Right lung (tissue), 10 donors: ENCODE data around the gene PGR. TPM values are rescaled to one million over a fixed set of nuclear protein-coding genes. Genes with fewer than 3 reads are reported as not detected.
A peak's percentile ranks its signal among the peaks of the same experiment; 100 is the strongest.

Source experiments
- DNase-seq, 2 donors: peaks; one replicate each; pipeline ENCODE4 v3.0.0-alpha.2; 2013
- long read RNA-seq, 8 donors: transcript quantifications; one replicate each; lab custom pipeline, GENCODE V29; 2026
- polyA plus RNA-seq, 5 donors: library from polyadenylated mRNA; unstranded; fragments of 120-200 nt; gene quantifications; one replicate each; pipeline versions ENCODE4 v1.2.1 to v1.2.3, GENCODE V29; 2013; ENCODE audit warnings: inconsistent platforms in 1 of 5, low replicate concordance in 1 of 5; ENCODE audit not compliant: insufficient read length in 5 of 5, insufficient read depth in 1 of 5

Gene PGR
- 1 to 10 TPM; 3.4 to 6.0 (median 4.7) TPM for polyA plus RNA-seq
- long read RNA-seq, donor 1, full-length matches to known transcripts: 1 of 1 reads
- long read RNA-seq, donor 1, partial matches to known transcripts: 0 of 1 reads
- long read RNA-seq, donor 1, other reads (novel, unspliced or antisense): 0 of 1 reads
- long read RNA-seq, donor 2, full-length matches to known transcripts: 2 of 2 reads
- long read RNA-seq, donor 2, partial matches to known transcripts: 0 of 2 reads
- long read RNA-seq, donor 2, other reads (novel, unspliced or antisense): 0 of 2 reads
- long read RNA-seq, donor 3: 0 reads
- long read RNA-seq, donor 4, full-length matches to known transcripts: 2 of 2 reads
- long read RNA-seq, donor 4, partial matches to known transcripts: 0 of 2 reads
- long read RNA-seq, donor 4, other reads (novel, unspliced or antisense): 0 of 2 reads
- long read RNA-seq, donor 5: 0 reads
- long read RNA-seq, donor 6: 0 reads
- long read RNA-seq, donor 7: 0 reads
- long read RNA-seq, donor 8: 0 reads

DNA sequence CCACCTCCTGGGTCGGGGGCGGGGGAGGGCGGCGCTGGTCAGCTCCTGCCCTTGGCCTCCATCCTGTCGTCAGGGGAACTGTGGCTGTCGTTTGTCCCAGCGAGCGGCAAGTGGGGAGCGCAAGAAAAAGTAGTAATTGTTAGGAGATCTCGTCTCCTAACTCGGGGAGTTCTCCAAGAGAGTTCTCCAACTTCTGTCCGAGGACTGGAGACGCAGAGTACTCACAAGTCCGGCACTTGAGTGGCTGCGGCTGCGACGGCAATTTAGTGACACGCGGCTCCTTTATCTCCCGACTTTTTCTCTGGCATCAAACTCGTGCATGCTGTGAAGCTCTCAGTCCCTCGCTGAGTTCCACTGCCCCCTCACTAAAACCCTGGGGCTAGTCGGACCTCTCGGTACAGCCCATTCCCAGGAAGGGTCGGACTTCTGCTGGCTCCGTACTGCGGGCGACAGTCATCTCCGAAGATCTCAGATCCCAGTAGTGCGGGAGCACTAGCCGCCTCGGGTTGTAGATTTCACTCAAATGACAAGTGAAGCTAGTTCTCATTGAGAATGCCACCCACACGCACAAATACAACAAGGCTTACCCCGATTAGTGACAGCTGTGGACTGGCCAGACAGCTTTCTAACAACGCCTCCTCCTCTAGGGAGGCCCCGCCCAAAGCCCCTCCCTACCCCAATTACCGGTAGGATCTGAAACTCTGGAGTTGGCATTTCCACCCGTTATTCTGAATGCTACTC is at the start of gene PGR:
Gene PGR, minus strand, starts transcription at position 611 of the 741 bp plus-strand sequence. CDS start 743 bp downstream, outside the sequence.
- peak; percentile 16 to 23 for DNase-seq

- no peak for DNase-seq
Observed at GRCh38 chr11:101176381-101176780, 46.8 kb upstream of the PGR start.

- DNase-seq: no peak
Observed at GRCh38 chr11:101169944-101170343, 40.3 kb upstream of the PGR start.

- no peak for DNase-seq
Observed at GRCh38 chr11:101166038-101166437, 36.4 kb upstream of the PGR start.

DNA sequence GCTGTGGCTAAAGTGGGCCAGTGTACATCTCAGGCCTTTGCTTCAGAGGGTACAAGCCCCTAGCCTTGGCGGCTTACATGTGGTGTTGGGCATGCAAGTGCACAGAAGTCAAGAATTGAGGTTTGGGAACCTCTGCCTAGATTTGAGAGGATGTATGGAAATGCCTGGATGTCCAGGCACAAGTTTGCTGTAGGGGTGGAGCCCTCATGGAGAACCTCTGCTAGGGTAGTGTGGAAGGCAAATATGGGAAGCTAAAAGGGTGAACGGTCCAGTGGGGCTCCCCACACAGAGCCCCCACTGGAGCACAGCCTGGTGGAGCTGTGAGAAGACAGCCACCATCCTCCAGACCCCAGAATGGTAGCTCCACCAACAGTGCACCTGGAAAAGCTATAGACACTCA is 28.5 kb upstream of the PGR start:
- DNase-seq: no peak

GRCh38 chr11:101138245-101138930 is 8.8 kb upstream of the PGR start:
- DNase-seq: no peak

- no peak for DNase-seq
Observed at GRCh38 chr11:101133190-101133589, 3.6 kb upstream of the PGR start.

GRCh38 chr11:101128571-101129202 is 926 bp downstream of the PGR start:
- DNase-seq: peak; percentile 16 to 26

DNA sequence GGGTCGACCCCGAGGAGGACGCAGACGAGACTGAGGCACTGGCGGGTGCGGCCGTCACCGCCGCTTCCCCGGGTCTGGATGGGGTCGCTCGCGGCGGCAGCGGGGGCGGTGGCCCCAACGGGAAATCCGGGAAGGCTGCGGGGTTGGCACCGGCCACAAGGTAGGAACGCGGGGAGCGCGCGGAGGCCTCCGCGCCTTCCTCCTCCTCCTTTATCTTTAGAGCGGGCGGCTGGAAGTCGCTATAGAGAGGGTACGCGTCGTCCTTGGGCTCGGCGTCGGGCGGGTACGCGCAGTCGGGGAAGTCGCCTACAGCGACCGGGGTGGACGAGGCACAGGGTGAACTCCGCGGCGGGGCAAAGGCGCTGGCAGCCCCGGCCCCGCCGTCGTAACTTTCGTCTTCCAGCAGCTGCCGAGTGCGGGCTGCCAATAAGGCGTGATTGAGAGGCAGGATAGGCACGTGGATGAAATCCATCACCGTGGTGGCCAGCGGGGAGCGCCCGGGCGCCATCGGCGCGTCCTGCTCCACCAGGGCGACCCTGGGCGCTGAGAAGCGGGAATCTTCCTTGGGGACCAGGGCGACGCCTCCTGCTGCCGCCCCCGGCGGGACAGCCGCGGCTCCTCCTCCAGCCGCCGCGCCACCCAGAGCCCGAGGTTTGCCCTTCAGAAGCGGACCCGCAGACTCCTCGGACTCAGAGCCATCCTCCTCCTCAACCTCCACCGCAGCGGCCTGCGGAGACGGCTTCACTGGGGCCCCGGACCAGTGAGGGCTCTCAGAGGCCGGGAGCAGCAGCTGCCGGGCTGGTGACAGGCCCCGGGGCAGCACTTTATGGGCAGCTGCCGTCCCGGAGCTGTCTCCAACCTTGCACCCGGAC is 1.7 kb downstream of the PGR start:
- peak; percentile 35 to 51 for DNase-seq

- DNase-seq: peak; percentile 36 to 50
Observed at GRCh38 chr11:101127197-101127698, 2.4 kb downstream of the PGR start.

DNA sequence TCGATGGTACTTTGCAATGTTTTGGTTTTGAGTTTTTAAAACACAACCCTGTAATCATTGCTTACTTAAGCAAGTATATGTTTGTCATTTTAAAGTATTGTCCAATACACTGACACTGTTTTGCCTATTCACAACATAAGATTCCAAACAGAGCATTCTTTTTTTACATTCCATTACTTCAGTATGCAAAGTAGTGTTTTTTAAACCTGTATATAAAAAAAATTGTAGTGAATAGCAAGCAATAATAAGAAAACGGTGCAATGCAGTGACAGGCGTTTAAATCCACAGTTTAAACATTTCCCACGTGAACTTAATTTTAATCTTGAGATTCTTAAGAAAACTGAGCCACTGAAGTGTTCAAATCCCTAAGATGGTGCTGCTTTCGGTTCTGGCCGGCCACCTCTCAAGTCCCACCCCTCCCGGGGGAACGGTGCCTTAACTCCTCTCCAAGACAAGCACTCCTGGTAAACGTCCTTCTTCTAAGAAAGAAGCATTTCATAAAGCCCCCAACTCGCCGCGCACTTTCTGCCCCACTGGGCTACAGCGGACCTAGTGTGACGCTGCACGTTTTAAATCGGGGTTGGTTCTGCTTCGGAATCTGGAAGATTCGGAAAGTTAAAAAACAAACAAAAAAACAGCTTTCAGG is 2.9 kb downstream of the PGR start:
- peak; percentile 32 to 35 for DNase-seq

GRCh38 chr11:101115671-101116160 is 13.9 kb downstream of the PGR start:
- peak; percentile 76 to 80 for DNase-seq

GRCh38 chr11:101113540-101113939 is 16.1 kb downstream of the PGR start:
- no peak for DNase-seq

GRCh38 chr11:101104716-101105115 is 24.9 kb downstream of the PGR start:
- DNase-seq: no peak

- no peak for DNase-seq
Observed at GRCh38 chr11:101103433-101103832, 26.2 kb downstream of the PGR start.

- no peak for DNase-seq
Observed at GRCh38 chr11:101100601-101101000, 29.0 kb downstream of the PGR start.

DNA sequence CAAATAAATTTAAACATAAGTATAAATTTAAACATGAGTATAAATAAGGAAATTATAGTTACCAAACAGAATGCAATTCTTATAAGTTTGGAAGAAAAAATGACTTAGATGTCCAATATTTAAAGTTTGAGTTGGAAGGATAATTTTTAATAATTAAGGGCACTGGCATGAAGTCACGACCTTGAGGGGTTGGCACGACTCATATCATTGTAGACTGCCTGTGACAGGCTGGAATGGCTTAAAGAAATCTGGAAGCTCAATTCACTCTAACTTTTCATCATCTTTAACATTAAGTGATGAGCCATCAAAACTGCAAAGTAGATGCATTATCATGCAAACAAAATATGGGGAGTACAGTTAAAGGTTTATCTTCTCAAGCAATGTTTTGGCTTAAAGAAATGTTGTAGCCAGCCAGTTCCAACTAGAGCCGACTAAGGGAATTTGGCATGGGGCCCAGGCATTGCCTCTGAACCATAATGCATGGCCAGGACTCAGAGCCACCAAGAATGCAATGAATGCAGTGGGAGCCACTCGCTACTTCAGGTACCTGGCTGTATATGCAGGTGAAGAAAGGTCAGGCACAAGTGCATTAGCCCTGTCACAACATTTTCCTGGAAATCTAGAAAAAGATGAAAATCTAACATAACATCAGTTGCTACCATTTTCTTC is 33.4 kb downstream of the PGR start:
- DNase-seq: no peak

GRCh38 chr11:101091781-101092180 is 37.8 kb downstream of the PGR start:
- no peak for DNase-seq

DNA sequence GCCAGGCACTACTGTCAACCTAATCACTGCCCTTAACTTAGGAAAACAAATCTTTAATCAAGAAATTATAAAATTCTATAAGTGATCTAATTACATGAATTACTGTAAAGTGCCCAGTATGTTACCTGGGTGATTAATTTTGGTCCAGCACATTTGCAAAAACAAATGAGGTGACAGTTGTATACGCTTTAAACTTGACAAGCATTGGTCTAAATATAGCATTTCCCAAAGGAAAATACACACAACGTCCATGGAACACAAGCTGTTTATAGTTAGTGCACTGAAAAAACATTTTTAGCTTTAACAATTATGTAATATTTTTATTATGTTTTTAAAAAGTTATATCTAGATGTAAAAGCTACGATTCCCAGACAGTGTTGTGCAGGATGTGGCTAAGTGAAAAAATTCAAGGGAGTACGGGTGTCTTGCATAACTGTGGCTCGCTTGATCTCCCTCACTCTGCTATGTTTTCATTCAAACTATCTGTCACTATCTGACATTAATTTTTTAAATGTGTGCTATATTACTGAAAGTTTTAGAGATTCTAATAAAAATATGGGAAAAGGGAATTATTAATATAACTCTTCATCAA is 38.8 kb downstream of the PGR start:
- DNase-seq: no peak
